NCI-H226 (cell line): ENCODE measurements around the gene TCHHL1.
"Not testable (repeated sequence)": the region's sequence is repeated elsewhere in the genome, so short reads cannot be mapped to it uniquely, and the experiment has no call there.

Experiments used
- DNase-seq: peaks from one replicate; pipeline ENCODE4 v3.0.0-alpha.2; 2015

Gene TCHHL1

DNA sequence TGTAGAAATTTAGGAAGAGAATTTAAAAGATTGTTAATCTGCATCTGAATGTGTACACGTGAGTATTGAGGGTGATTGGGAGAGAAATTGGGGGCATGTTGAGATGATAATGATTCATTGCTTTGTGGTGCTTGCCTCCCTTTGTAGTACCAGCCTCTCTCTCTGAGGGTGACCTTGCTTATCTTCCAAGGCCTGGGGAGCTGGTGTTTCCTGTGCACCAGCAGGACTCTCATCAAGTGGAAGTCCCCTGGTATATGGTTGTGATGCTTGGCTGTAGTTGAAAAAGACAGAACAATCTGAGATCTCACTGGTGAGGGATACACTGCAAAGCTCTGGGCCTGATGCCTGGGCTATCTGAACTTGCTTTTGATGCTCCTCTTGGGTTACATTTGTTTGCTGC lies 4.0 kb downstream of the TCHHL1 start:
- no peak for DNase-seq

DNA sequence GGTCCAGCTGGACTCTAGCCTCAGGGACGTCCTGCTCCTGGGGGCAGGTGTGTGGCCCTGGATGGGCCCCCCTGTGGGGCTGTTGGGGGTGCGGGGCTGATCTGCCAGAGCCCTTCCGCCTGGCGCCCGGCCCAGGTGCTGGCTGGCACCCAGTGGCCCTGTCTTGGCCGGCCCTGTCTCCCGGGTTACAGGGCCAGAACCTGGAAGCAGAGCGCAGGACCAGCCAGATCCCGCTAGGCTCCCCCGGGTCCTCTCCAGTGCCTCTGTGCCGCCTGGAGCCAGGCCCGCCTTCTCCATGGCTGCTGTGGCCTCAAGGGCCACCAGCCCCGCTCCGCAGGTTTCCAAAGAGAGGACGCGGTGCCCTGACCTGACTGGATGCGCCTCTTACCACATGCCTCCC lies 7.8 kb downstream of the TCHHL1 start:
- not testable (repeated sequence) for DNase-seq

DNA sequence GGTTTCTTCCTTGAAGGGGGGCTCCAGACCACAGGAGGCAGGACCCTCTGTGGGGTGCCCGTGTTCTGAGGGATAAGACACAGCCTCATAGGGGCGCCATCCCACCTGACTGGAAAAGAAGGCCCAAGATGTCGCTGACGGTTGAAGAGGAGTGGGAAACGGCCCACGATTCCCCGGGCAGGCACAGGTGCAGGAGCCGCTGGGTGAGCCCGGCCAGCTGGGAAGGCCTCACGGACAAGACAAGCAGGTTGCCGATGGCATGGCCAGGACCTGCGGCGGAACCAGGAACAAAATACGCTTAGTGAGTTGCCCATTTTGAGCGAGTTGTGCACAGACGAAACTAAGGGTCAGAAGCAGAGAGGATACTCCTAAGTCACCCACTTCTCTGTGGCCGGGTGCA lies 8.4 kb downstream of the TCHHL1 start:
- DNase-seq, result not testable (repeated sequence)

DNA sequence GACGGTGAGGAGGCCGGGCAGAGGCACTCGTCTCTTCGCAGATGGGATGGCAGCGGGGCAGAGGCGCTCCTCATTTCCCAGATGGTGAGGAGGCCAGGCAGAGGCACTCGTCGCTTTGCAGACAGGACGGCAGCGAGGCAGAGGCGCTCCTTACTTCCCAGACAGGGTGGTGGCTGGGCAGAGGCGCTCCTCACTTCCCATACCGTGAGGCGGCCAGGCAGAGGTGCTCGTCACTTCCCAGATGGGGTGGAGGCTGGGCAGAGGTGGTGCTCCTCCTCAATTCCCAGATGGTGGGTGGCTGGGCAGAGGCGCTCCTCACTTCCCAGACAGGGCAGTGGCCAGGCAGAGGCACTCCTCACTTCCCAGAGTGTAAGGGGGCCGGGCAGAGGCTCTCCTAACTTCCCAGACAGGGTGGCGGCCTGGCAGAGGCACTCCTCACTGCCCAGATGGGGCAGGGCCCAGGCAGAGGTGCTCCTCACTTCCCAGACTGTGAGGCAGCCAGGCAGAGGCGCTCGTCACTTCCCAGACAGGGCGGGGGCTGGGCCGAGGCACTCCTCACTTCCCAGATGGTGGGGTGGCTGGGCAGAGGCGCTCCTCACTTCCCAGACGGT lies 9.9 kb downstream of the TCHHL1 start:
- no peak for DNase-seq

DNA sequence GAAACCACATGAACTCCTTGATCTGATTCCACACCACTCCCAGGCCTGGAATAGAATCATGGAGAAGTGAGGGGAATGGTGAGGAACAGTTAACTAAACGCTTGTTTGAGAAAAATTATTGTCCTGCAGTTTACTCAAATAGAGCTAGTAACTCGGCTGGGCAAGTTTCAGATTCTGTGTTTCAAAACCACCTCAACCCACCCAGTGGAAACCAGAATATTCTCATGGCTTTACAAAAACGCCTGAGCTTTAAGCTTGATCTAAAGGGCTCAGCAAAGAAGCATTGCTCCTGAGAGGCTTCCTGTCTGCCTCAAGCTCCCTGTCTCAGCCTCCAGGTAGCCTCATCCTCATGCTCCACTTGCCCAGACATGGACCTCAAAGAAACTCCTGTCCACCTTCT lies 16.6 kb downstream of the TCHHL1 start:
- DNase-seq, result no peak

DNA sequence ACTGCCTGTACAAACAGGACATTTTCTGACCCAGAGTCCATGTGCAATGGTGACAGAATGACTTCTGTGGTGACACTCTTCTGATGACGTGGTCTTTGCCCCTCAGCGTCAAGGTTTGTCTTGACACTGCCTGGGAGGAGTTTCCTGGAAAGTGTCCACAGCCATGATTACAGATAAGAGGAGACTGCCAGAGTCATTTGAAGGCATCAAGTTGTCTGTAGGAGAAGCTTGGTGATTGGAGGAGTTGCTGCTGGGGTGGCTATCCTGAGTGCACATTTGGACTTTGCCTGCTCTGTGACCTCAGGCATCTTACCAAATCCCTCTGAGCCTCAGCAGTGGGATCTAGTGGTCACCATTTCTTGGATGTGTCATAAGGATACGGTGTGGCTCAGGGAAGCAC lies 17.7 kb downstream of the TCHHL1 start:
- DNase-seq, result no peak

DNA sequence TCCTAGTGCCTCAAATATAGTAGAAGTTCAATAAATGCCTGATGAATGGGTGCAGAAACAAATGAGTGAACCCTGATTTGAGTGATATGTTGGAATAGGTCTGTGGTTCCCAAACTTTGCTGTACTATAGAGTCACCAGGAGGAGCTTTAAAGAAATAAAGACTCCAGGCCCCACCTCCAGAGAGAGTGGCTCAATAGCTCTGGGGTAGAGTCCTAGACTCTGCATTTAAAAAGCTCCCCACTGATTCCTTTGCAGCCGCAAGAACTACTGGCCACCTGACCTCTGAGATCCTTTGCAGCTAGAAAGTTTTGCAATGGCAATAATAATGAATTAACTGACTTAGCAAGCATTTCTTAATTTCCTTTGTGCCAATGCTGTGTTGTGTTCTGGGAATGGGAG lies 20.9 kb downstream of the TCHHL1 start:
- DNase-seq, result no peak

DNA sequence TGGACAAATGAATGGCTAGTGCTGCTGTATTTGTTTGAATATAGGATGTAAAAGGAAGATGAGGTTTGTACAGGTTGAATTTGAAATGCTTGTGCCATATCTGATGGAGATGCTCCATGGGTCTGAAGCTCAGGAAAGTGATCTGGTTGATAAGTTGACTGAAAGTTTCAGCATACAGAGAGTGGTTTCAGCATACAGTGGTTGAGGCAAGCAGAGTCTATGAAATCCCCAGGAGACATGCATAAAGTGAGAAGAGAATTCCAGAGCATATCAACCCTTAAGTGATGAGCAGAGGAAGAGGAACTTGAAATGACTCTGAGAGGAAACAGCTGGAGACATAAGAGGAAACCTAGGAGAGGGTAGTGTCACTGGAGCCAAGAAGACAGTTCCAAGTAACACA lies 21.7 kb downstream of the TCHHL1 start:
- no peak for DNase-seq

DNA sequence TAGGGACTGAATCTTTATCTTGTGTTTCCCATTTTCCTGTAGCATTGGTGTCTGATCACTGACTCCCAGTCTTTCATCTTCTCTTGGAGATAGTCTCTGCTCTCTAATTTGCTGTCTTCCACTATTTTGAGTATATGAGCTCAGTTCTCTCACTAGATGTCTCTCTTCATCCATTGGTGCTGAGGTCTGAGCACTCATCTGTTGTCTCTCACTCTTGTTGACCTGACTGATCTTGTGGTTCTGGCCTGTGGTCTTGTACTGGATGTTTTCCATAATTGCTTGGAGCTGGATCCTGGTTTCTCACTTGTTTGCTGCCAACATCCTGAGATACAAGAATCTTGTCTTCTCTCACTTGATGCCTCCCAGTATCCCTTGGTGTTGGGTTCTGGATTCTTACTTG lies 26.9 kb downstream of the TCHHL1 start:
- DNase-seq, result no peak

DNA sequence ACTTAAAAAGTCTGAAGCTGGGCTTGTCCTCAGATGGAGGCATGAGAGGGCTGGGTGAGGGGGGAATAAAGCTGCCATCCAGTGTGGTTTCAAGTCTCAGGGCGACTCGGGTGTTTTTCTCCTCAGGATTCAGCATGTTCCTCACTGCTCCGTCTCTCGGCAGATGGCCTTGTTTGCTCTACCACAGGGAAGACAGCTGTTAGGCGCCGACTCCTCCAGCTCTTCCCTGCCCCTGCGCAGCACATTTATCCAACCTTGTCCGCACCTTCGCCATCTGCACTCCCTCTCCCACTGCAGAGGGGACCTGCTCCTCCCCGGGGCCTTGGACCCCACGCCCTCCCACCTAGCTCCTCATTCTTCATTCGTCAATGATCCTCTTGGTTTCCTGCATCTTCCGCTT lies 35.5 kb downstream of the TCHHL1 start:
- no peak for DNase-seq

DNA sequence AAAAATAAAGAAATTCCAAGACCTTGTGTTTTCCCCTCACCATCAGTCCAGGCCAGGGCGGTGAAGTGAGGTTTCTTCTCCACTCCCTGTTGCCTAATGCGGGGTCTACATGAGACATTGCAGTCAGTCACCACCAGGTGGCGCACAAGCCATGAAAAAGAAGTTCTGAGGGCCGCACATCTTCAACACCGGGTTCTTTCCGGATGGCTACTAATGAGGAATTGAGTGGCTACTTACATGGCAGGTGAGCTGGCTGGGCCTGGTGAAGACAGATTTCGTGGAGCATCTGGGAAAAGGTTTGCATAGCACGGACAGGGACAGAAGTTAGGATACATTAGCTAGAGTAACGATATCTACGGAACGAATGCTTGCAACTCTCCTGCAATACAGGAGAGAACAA lies 36.3 kb downstream of the TCHHL1 start:
- DNase-seq, result peak; percentile 56

DNA sequence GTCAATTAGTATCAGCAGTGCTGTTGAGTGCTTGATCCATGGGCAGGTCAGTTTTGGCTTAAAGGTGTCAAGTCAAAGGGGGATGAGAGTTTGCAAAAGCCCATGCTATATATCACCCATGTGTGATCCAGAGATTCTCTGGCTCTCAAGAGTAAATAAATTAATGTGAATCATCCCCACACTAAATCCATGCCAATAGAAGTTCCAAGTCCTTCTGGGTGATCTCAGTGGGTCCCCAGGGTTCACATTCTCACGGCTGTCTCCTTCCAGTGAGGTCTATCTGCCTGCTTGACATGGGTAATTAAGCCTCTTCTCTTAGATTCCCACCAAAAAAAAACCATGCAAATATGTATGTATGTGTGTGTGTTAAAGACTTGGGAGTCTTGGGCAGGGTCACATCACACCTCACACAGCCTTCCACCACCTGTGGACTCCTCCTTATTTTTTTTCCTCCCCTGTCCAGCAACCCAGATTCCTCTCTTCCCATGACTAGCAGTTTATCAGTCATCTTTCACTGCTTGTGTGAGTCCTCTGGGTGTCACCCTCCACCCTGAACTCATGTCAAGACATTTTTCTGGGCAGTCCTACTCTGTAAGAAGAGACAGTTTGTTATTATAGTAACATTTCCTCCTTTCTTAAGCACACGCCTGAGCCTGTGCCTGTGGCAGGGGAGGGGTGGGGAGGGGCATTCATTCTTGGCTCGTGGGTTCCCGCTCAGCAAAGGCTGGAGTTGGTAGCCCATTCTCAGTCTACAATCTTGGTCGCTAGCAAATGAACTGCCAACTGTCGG lies 37.8 kb downstream of the TCHHL1 start:
- no peak for DNase-seq

DNA sequence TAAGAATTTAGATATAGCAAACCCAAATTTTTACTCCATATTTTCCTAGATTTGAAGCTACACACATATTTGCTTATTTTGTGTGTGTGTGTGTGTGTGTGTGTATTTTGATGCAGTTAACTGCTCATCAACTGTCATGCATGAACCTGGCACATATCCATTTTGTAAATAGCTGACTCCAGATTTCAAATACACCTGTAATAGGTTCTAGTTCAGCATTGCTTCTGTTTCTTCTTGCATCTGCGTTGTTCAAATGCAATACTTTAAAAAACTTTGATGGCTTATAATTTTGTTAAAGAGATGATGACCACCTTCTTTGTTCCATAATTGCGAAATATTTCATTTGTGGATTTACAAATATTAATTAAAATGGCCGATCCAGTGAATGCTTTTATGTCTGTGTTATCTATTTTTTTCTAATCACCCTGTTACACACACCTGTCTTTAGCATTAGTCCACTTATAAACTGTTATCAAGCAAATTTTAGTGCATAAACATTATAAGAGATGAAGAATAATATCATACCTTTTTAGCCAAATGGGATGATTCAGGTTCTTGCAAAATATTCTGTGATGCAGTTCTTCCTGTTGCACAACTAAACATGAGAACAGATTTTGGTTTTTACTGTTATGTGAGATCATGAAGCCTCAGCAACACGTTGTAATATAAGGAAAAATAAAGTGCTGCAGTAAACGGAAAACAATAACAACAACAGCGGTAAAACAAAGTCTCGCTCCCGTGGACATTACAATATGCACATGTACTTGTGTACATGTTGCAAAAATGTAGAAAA lies 39.4 kb downstream of the TCHHL1 start:
- peak; percentile 62 for DNase-seq

DNA sequence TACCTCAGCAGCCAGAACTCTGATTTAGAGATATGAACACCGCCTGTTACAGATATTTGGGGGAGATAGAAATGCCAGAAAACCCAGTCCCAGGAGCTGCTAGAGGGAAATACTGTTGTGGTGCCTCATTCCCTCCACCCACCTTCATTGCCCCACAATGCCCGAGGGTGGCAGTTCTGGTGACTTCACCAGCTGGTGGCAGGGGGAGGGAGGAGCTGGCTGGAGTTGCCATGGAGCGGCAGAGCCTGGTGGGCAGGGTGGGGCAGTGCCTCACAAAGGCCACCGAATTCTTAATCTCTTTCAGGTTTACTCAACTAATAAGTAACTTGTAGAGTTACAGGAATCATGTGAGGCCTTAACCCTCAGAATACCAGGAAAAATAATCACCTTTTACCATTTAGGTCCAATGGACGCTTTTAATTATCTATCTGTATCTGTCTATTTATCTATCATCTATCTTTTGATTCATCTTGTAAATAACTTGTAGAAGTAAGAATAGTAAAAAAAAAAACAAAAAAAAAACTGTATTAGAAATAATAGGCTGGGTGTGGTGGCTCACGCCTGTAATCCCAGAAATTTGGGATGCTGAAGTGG lies 40.4 kb downstream of the TCHHL1 start:
- DNase-seq, result peak; percentile 81

DNA sequence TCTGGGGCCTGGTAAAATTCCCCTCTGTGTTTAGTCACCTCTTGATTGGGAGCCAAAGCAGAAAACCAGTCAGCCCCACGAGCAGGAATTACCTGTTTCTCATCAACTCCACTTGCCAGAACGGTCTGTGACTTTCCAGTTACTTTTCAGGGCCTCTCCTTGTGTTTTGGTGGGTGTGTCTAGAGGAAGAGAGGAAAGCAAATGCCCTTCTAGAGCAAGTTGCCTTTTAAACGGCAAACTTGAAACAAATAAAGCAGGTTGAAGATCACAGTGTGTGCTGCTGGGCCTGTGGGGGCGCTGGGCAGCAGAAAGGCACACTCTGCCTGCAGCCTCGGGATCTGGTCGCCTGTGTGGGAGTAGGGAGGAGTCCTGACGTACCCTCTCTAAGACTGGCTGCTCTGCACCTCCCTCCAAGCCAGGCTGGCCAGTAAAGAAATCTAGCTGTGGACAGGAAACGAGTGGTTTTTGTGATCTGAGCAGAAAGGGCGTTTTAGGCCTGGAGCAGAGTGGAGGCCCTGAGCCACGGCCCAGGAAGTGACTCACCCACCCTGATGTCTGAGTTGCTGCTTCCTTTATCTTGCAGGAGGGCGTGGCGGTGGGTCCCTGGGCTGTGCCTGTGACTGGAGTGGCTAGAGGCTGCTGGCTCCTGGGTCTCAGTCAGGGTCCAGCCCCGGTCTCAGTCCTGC lies 41.0 kb downstream of the TCHHL1 start:
- DNase-seq, result peak; percentile 100

DNA sequence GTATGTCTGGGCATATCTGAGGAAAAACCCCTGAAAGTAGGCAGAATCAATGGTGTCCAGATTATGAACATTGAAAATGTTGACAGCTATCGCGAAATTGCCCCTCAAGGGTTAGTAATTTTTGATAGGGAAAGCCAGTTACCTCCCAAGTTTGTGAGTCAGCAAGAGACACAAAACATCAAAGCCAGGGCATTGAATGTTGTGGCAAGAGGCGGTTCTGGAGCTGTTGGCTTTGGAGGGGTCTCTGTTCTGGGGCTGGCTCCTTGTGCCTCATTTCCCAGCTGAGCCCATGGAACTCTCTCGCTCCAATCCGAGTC lies 41.5 kb downstream of the TCHHL1 start:
- no peak for DNase-seq

DNA sequence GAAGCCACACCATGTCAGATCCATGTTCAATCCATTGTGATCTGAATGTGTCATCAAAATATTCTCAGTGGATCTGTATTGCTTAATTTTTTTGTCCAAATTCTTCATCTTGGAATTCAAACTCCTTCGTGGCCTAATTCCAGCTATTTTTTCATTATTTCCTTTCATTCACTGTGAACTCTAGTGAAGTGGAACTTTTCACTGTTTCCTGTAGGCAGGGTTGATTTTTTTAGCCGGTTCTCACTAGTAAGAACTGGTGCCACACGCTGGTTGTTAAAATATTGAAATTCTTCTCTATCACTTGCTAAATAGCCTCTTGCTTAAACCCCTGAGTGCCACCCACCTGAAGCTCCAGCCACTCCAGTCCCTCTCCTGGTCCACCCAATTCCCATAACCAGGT lies 44.5 kb downstream of the TCHHL1 start:
- no peak for DNase-seq

DNA sequence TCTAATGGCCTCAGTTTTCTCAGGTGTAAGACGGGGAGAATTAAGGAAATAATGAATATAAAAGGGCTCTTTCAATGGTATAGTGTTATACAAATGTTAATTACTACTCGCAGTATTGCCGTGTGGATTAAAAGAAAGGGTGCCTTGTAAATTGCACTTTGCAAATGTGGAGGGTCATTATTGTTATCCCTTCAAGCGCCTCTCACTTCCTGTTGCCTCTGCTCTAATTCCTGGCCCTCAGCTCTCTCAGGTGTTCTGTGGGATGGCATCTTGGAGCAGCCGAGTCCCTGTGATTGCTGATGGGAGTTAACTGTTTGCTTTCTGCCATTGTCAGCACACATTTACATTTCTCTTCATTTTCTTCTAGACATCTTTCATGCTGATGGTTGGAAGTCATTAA lies 45.0 kb downstream of the TCHHL1 start:
- DNase-seq, result no peak

DNA sequence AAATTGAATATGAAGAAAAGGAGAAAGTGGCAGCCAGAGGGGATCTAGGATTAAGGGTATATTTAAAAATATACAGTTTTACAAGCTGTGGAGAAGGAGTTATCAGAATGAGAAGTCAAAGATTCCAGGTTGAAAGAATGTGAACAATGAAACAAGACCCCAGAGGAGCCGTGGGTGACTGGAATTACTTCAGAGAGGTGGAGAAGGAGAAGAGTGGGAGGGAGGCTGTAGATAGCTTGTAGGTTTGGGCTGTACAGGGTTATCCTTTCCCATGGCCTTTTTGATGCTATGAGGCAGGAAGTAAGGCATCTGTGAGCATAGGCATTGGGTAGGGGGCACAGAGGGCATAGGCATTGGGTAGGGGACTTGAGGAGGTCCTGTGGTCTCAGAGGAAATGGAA lies 46.8 kb downstream of the TCHHL1 start:
- DNase-seq, result no peak

DNA sequence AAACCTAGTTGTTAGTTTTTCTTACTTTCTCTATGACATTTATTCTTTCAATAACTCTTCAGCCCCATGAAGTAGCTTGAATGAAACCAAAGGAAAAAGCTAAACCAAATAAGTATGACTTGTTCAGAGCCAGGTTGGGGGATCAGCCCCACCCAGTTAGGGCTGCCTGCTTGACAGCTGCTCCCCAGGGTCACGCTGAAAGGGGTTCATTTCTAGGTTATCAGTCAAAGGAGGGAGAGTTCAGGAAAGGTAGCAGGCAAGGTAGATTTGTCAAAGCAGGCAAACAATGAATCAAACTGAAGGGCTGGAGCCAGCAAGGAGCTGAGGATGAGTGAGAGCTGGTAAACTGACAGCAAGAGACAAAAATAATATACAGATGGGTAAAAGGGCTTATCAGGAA lies 49.0 kb downstream of the TCHHL1 start:
- DNase-seq, result no peak

DNA sequence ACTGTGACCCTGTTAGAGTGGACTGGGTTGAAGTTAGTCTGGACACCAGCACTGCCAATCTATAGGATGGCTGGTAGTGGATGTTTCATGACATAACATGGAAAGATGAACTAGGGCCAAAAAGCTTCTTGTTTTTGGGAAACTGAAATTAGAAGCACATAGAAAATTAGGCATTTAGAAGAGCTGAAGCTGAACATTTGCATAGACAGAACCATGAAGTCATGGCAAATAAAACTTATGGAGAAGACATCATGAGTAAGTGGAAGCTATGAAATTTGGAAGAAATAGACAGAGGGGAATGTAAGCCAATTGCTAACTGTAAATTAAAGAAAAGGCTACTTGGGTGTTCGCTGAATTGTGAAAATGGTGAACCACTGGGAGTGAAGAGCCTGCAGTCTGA lies 49.4 kb downstream of the TCHHL1 start:
- DNase-seq, result no peak

DNA sequence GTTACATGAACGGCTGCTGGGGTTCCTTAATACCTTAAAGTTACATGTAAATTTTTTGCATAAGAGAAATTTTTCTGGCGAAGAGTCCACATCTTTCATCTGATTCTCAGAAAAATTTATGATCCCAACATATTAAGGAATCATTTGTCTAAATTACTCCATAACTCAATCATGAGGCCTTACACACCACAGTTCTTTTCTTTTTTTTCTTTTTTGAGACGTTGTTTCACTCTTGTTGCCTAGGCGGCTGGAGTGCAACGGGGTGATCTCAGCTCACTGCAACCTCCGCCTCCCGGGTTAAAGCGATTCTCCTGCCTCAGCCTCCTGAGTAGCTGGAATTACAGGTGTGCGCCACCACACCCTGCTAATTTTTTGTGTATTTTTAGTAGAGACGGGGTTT lies 50.0 kb downstream of the TCHHL1 start:
- no peak for DNase-seq
